OCI-LY3 (cell line): Measurements from ENCODE around the gene SERBP1.

Source experiments
- H2AFZ ChIP-seq: fragments of 200-600, 300-600 bp; shearing (Covaris generic); 2 replicates; pipeline ENCODE4 v1.6.0; 2014; ENCODE audit warnings: antibody characterized with exemption, low read depth, low read length
- H3K27ac ChIP-seq: fragments of 200-600, 300-600 bp; sonication (generic); 2 replicates; pipeline ENCODE4 v1.5.1; 2014; ENCODE audit warnings: mild to moderate bottlenecking, low read length, moderate library complexity, mixed read lengths
- H3K27me3 ChIP-seq: fragments of 200-600, 300-600 bp; sonication (generic); 2 replicates; pipeline ENCODE4 v1.6.1; 2014; ENCODE audit warnings: low read depth, low read length, mixed read lengths
- H3K36me3 ChIP-seq: fragments of 200-600, 300-600 bp; sonication (generic); replicated peaks from 2 replicates; pipeline ENCODE3; 2014; ENCODE audit warnings: low read depth, low read length, mixed read lengths
- H3K4me1 ChIP-seq: fragments of 300-600, 200-600 bp; sonication (generic); 2 replicates; pipeline ENCODE4 v1.6.1; 2014; ENCODE audit warnings: low read length, mixed read lengths
- H3K4me2 ChIP-seq: fragments of 200-600, 300-600 bp; sonication (generic); 2 replicates; pipeline ENCODE4 v1.6.1; 2014; ENCODE audit warnings: low read length, mixed read lengths
- H3K4me3 ChIP-seq: fragments of 300-600, 200-600 bp; sonication (generic); 2 replicates; pipeline ENCODE4 v1.5.1; 2014; ENCODE audit warnings: antibody characterized with exemption, mild to moderate bottlenecking, low read length, moderate library complexity
- H3K79me2 ChIP-seq: fragments of 300-600, 200-600 bp; shearing (Covaris generic); 2 replicates; pipeline ENCODE4 v1.6.1; 2014; ENCODE audit warnings: mild to moderate bottlenecking, low read length, mixed read lengths
- H3K9ac ChIP-seq: fragments of 300-600, 200-600 bp; shearing (Covaris generic); 2 replicates; pipeline ENCODE4 v1.6.0; 2014; ENCODE audit warnings: mild to moderate bottlenecking, low read length, moderate library complexity
- H3K9me3 ChIP-seq: fragments of 200-600, 300-600 bp; shearing (Covaris generic); 2 replicates; pipeline ENCODE4 v1.6.1; 2014; ENCODE audit warnings: low read length, mixed read lengths; ENCODE audit not compliant: insufficient read depth
- H4K20me1 ChIP-seq: fragments of 200-600, 300-600 bp; sonication (generic); 2 replicates; pipeline ENCODE4 v1.6.1; 2016; ENCODE audit warnings: low read length, mixed read lengths; ENCODE audit not compliant: insufficient read depth
- EZH2phosphoT487 ChIP-seq: fragments of 200-600 bp; shearing (Covaris generic); IDR thresholded peaks from 2 replicates; pipeline ENCODE4 v1.6.1; 2018; ENCODE audit warnings: antibody characterized with exemption, mixed run types, low read depth
- TF ChIP-seq, protein P1 (sequence below): fragments of 200-600, 300-600 bp; sonication (generic); IDR thresholded peaks from 2 replicates; pipeline ENCODE4 v1.5.1; 2014; ENCODE audit warnings: antibody characterized with exemption, low read length, low read depth

The SERBP1 gene

DNA sequence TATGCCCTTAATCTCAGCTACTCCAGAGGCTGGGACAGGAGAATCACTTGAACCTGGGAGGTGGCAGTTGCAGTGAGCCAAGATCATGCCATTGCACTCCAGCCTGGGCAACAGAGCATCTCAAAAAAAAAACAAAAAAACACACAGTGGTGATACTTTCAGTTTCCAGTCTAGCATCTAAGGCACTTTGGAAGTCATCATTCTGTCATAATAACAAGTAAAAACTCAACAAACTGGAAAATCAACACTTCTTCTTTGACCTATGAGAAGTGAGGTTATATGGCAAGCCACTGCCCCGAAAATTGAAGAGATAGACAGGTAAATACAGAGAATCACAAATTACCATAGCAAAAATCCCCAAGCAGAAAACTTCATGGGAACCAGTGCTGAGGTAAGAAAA lies 70.6 kb downstream of the SERBP1 start:
- Histone ChIP-seq H4K20me1 (no peaks in the 10 kb centered on the region), H3K4me3 (no peak overlapping the region), H3K27me3 (no peaks in the 10 kb centered on the region), H3K4me2 (no peak overlapping the region), H3K79me2 (no peaks in the 10 kb centered on the region), H3K27ac (no peak overlapping the region), H3K36me3 (no peaks in the 10 kb centered on the region), H3K9me3 (no peaks in the 10 kb centered on the region), H3K4me1 (no peaks in the 10 kb centered on the region), H3K9ac (no peak overlapping the region), H2AFZ (no peak overlapping the region)
- TF ChIP-seq, protein P1, sequence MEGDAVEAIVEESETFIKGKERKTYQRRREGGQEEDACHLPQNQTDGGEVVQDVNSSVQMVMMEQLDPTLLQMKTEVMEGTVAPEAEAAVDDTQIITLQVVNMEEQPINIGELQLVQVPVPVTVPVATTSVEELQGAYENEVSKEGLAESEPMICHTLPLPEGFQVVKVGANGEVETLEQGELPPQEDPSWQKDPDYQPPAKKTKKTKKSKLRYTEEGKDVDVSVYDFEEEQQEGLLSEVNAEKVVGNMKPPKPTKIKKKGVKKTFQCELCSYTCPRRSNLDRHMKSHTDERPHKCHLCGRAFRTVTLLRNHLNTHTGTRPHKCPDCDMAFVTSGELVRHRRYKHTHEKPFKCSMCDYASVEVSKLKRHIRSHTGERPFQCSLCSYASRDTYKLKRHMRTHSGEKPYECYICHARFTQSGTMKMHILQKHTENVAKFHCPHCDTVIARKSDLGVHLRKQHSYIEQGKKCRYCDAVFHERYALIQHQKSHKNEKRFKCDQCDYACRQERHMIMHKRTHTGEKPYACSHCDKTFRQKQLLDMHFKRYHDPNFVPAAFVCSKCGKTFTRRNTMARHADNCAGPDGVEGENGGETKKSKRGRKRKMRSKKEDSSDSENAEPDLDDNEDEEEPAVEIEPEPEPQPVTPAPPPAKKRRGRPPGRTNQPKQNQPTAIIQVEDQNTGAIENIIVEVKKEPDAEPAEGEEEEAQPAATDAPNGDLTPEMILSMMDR = no peak
- TF ChIP-seq EZH2phosphoT487 = no peak
